WERI-Rb-1 (cell line): ENCODE measurements around the gene PIK3R3.

Experiments
- DNase-seq: peaks from one replicate; pipeline ENCODE4 v3.0.0-alpha.2; 2020
- H3K27ac ChIP-seq: fragments of 250-450 bp; sonication (Bioruptor Pico); 2 replicates; pipeline ENCODE4 v1.5.1; 2020; ENCODE audit warnings: mild to moderate bottlenecking, moderate library complexity
- H3K27me3 ChIP-seq: fragments of 250-450 bp; sonication (Bioruptor Pico); 2 replicates; pipeline ENCODE4 v1.5.1; 2021; ENCODE audit warnings: mild to moderate bottlenecking, low read depth, moderate library complexity; ENCODE audit not compliant: insufficient read depth, severe bottlenecking
- H3K36me3 ChIP-seq: fragments of 250-450 bp; sonication (Bioruptor Pico); 2 replicates; pipeline ENCODE4 v1.5.1; 2020; ENCODE audit warnings: mild to moderate bottlenecking, moderate library complexity
- H3K4me3 ChIP-seq: 2 replicates; pipeline ENCODE4 v1.5.1; 2011; ENCODE audit warnings: low read depth, mild to moderate bottlenecking, control low read depth, low read length
- H3K9me3 ChIP-seq: fragments of 250-450 bp; sonication (Bioruptor Pico); 2 replicates; pipeline ENCODE4 v1.5.1; 2021; ENCODE audit warnings: mild to moderate bottlenecking, moderate library complexity; ENCODE audit not compliant: severe bottlenecking
- CTCF ChIP-seq: IDR thresholded peaks from 2 replicates; pipeline ENCODE4 v1.5.1; 2011; ENCODE audit warnings: low read depth, mild to moderate bottlenecking, control low read depth, inconsistent platforms, low read length

Gene PIK3R3

GRCh38 chr1:46003315-46003714 is 129.1 kb downstream of the PIK3R3 start:
- H3K36me3 ChIP-seq: peaks cover 34% of the 10 kb centered on the region
- DNase-seq: no peak

GRCh38 chr1:46002551-46003150 is 129.8 kb downstream of the PIK3R3 start:
- no peaks in the 10 kb centered on the region for H3K27me3 ChIP-seq
- peaks cover 31% of the 10 kb centered on the region for H3K36me3 ChIP-seq
- H3K27ac ChIP-seq: no peak overlapping the region

More at GRCh38 chr1:46003315-46003714, 129.1 kb downstream of the PIK3R3 start:
- no peak overlapping the region for H3K4me3 ChIP-seq
- H3K27ac ChIP-seq: no peak overlapping the region
- TF ChIP-seq CTCF: no peak
- H3K9me3 ChIP-seq: no peaks in the 10 kb centered on the region
- no peaks in the 10 kb centered on the region for H3K27me3 ChIP-seq

GRCh38 chr1:46001081-46001785 is 131.2 kb downstream of the PIK3R3 start:
- peaks cover 17% of the 10 kb centered on the region for H3K36me3 ChIP-seq
- no peak for TF ChIP-seq CTCF
- no peak for DNase-seq
- no peak overlapping the region for H3K27ac ChIP-seq
- no peak overlapping the region for H3K4me3 ChIP-seq
- H3K9me3 ChIP-seq: no peaks in the 10 kb centered on the region
- no peaks in the 10 kb centered on the region for H3K27me3 ChIP-seq

More at GRCh38 chr1:46002551-46003150, 129.8 kb downstream of the PIK3R3 start:
- no peak for DNase-seq
- Histone ChIP-seq H3K9me3 (no peaks in the 10 kb centered on the region), H3K4me3 (no peak overlapping the region)
- no peak for TF ChIP-seq CTCF

GRCh38 chr1:45999507-45999906 is 132.9 kb downstream of the PIK3R3 start:
- TF ChIP-seq CTCF: no peak
- no peaks in the 10 kb centered on the region for H3K27me3 ChIP-seq
- H3K9me3 ChIP-seq: no peaks in the 10 kb centered on the region
- H3K36me3 ChIP-seq: peaks cover 16% of the 10 kb centered on the region
- no peak overlapping the region for H3K4me3 ChIP-seq
- DNase-seq: no peak
- no peak overlapping the region for H3K27ac ChIP-seq

GRCh38 chr1:45998020-45998617 is 134.3 kb downstream of the PIK3R3 start:
- no peak for DNase-seq
- H3K36me3 ChIP-seq: peaks cover 16% of the 10 kb centered on the region
- no peak overlapping the region for H3K27ac ChIP-seq
- H3K27me3 ChIP-seq: no peaks in the 10 kb centered on the region
- no peaks in the 10 kb centered on the region for H3K9me3 ChIP-seq
- H3K4me3 ChIP-seq: no peak overlapping the region
- no peak for TF ChIP-seq CTCF
